Skeletal muscle satellite cell (primary cell): Measurements from ENCODE around the gene WWOX.

Experiments used
- H3K27me3 ChIP-seq: 2 replicates; pipeline ENCODE4 v1.7.0; 2013; ENCODE audit warnings: low read length; ENCODE audit not compliant: control insufficient read depth, insufficient read depth
- H3K36me3 ChIP-seq: 2 replicates; pipeline ENCODE4 v1.7.0; 2013; ENCODE audit warnings: mild to moderate bottlenecking, control low read depth, low read length; ENCODE audit not compliant: insufficient read depth
- H3K4me1 ChIP-seq: 2 replicates; pipeline ENCODE4 v1.7.0; 2013; ENCODE audit warnings: low read length; ENCODE audit not compliant: control insufficient read depth, insufficient read depth
- H3K4me2 ChIP-seq: 2 replicates; pipeline ENCODE4 v1.7.0; 2013; ENCODE audit warnings: mild to moderate bottlenecking, low read length
- H3K4me3 ChIP-seq: 2 replicates; pipeline ENCODE4 v1.7.0; 2013; ENCODE audit warnings: low read length
- H3K9ac ChIP-seq: 2 replicates; pipeline ENCODE4 v1.7.0; 2013; ENCODE audit warnings: mild to moderate bottlenecking, low read depth, low read length, moderate library complexity
- H3K9me3 ChIP-seq: replicated peaks from 2 replicates; pipeline ENCODE4 v1.7.0; 2013; ENCODE audit warnings: mild to moderate bottlenecking, control low read depth, low read length

Gene WWOX

GRCh38 chr16:78892951-78893733 lies 793.7 kb downstream of the WWOX start:
- no peak overlapping the region for H3K9ac ChIP-seq
- H3K36me3 ChIP-seq: no peaks in the 10 kb centered on the region
- H3K27me3 ChIP-seq: no peaks in the 10 kb centered on the region
- no peak overlapping the region for H3K4me3 ChIP-seq
- H3K9me3 ChIP-seq: peaks cover 3% of the 10 kb centered on the region
- H3K4me2 ChIP-seq: no peak overlapping the region
- no peaks in the 10 kb centered on the region for H3K4me1 ChIP-seq

- no peak overlapping the region for H3K9ac ChIP-seq
- peaks cover 3% of the 10 kb centered on the region for H3K9me3 ChIP-seq
- no peaks in the 10 kb centered on the region for H3K27me3 ChIP-seq
- no peak overlapping the region for H3K4me3 ChIP-seq
- H3K4me1 ChIP-seq: no peaks in the 10 kb centered on the region
- H3K4me2 ChIP-seq: no peak overlapping the region
- H3K36me3 ChIP-seq: no peaks in the 10 kb centered on the region
Observed at GRCh38 chr16:78894886-78895285, 795.4 kb downstream of the WWOX start.

GRCh38 chr16:78895681-78896080 lies 796.2 kb downstream of the WWOX start:
- H3K4me1 ChIP-seq: no peaks in the 10 kb centered on the region
- no peak overlapping the region for H3K4me2 ChIP-seq
- H3K4me3 ChIP-seq: no peak overlapping the region
- H3K36me3 ChIP-seq: no peaks in the 10 kb centered on the region
- H3K27me3 ChIP-seq: no peaks in the 10 kb centered on the region
- no peak overlapping the region for H3K9ac ChIP-seq
- H3K9me3 ChIP-seq: no peaks in the 10 kb centered on the region

DNA sequence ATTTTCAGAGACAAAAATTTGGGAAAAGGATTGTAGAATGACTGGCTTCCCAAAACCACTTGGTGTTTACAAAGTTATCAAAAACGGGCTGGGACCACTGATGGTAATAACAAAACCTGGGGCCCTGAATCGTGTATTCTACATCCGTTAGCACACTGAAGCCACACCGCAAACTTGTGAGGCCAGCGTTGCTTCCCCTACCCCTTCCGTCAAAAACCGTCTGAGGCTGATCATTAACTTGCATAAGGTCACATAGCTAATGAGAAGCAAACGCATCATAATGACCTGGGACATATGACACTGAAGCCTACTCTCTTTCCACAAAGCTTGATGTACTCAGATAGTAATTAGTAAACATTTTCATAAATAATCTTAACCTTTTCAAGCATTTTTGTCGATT lies 796.8 kb downstream of the WWOX start:
- Histone ChIP-seq H3K4me1 (no peaks in the 10 kb centered on the region), H3K4me2 (no peak overlapping the region), H3K27me3 (no peaks in the 10 kb centered on the region), H3K36me3 (no peaks in the 10 kb centered on the region), H3K9me3 (no peaks in the 10 kb centered on the region), H3K4me3 (no peak overlapping the region), H3K9ac (no peak overlapping the region)

DNA sequence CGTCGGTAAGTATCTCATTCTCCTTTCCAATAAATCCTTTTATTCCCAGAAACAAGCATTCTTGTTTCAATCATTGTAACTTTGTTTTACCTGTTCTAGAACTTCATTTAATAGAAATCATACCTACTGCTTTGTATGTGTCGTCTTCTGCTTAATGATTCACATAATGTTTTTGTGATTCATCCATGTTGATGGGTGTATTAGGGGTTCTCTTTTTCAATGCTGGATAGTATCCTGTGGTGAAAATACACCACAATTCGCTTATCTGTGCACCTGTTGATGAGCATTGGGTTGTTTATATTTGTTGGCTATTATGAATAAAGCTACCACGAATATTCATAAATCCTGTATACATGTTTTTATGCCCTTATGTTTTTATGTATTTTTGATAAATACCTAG lies 797.8 kb downstream of the WWOX start:
- H3K4me3 ChIP-seq: no peak overlapping the region
- no peaks in the 10 kb centered on the region for H3K4me1 ChIP-seq
- H3K9ac ChIP-seq: no peak overlapping the region
- H3K27me3 ChIP-seq: no peaks in the 10 kb centered on the region
- no peak overlapping the region for H3K4me2 ChIP-seq
- no peaks in the 10 kb centered on the region for H3K9me3 ChIP-seq
- H3K36me3 ChIP-seq: no peaks in the 10 kb centered on the region

DNA sequence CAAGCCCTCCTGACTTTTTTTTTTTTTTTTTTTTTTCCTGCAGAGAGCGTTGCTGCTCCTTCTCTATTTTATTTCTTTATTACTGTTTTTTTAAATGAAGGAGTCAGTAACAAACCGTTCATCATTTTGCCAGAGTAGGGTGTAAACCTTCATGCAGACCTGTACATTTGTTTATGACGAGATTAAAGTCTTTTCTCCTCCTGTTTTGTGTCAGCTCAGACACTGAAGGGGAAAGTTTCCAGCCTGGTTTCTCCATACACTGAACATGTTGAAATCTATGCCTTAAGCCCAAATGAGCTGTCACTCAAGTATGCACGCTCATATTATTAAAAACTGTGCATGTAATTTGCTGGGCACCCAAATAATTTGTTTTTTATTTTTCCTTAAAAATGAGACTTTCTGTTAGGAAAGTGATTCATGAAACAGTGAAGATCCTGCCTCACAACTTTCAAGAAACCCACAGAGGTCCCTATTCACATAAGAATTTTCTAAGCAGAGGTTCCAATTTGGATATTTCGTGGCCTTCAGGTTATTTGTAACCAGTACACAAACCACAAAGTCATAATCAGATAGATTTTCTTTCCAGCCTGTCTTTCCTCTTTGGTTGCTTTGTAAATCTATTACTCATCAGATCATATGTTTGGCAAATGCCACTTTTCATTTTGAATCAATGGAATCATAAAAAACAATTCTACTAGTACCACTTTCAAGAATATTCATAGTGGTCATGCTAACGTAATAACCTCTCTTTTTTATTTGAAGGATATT lies 800.8 kb downstream of the WWOX start:
- Histone ChIP-seq H3K9me3 (no peaks in the 10 kb centered on the region), H3K9ac (no peak overlapping the region), H3K4me3 (no peak overlapping the region), H3K27me3 (no peaks in the 10 kb centered on the region), H3K4me2 (no peak overlapping the region), H3K4me1 (no peaks in the 10 kb centered on the region), H3K36me3 (no peaks in the 10 kb centered on the region)

- Histone ChIP-seq H3K4me1 (no peaks in the 10 kb centered on the region), H3K27me3 (no peaks in the 10 kb centered on the region), H3K4me3 (no peak overlapping the region), H3K36me3 (no peaks in the 10 kb centered on the region), H3K9ac (no peak overlapping the region), H3K9me3 (no peaks in the 10 kb centered on the region), H3K4me2 (no peak overlapping the region)
Observed at GRCh38 chr16:78900966-78901365, 801.5 kb downstream of the WWOX start.

- H3K4me2 ChIP-seq: no peak overlapping the region
- no peak overlapping the region for H3K4me3 ChIP-seq
- no peaks in the 10 kb centered on the region for H3K4me1 ChIP-seq
- H3K9me3 ChIP-seq: no peaks in the 10 kb centered on the region
- H3K36me3 ChIP-seq: no peaks in the 10 kb centered on the region
- H3K9ac ChIP-seq: no peak overlapping the region
- no peaks in the 10 kb centered on the region for H3K27me3 ChIP-seq
Observed at GRCh38 chr16:78902321-78902720, 802.9 kb downstream of the WWOX start.

- no peaks in the 10 kb centered on the region for H3K9me3 ChIP-seq
Observed at GRCh38 chr16:78903237-78903636, 803.8 kb downstream of the WWOX start.

DNA sequence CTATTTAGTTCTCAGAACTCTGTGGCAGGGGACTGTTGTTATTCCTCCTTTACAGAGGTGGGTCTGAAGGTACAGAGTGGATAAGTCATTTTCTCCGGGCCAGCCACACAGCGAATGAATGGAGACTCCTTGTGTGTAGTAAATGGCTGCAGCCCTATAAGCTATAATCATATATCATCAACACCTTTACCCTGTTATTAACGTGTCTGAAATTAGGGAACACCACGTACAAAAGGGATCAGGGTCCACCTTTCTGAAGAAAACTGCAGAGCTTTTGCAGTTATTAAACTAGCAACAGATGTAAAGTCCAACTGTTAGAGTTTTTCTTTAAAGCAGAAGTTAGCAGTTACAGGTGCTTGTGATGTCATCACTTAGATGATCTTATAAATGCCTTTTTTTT lies 804.4 kb downstream of the WWOX start:
- Histone ChIP-seq H3K27me3 (no peaks in the 10 kb centered on the region), H3K9me3 (no peaks in the 10 kb centered on the region), H3K36me3 (no peaks in the 10 kb centered on the region), H3K4me3 (no peak overlapping the region), H3K4me1 (no peaks in the 10 kb centered on the region), H3K9ac (no peak overlapping the region), H3K4me2 (no peak overlapping the region)

More at GRCh38 chr16:78903237-78903636, 803.8 kb downstream of the WWOX start:
- no peaks in the 10 kb centered on the region for H3K27me3 ChIP-seq
- H3K9ac ChIP-seq: no peak overlapping the region
- H3K4me1 ChIP-seq: no peaks in the 10 kb centered on the region
- no peaks in the 10 kb centered on the region for H3K36me3 ChIP-seq
- H3K4me2 ChIP-seq: no peak overlapping the region
- no peak overlapping the region for H3K4me3 ChIP-seq

- Histone ChIP-seq H3K9ac (no peak overlapping the region), H3K4me3 (no peak overlapping the region), H3K4me1 (no peaks in the 10 kb centered on the region), H3K27me3 (no peaks in the 10 kb centered on the region), H3K9me3 (no peaks in the 10 kb centered on the region), H3K4me2 (no peak overlapping the region), H3K36me3 (no peaks in the 10 kb centered on the region)
Observed at GRCh38 chr16:78906135-78906534, 806.7 kb downstream of the WWOX start.

DNA sequence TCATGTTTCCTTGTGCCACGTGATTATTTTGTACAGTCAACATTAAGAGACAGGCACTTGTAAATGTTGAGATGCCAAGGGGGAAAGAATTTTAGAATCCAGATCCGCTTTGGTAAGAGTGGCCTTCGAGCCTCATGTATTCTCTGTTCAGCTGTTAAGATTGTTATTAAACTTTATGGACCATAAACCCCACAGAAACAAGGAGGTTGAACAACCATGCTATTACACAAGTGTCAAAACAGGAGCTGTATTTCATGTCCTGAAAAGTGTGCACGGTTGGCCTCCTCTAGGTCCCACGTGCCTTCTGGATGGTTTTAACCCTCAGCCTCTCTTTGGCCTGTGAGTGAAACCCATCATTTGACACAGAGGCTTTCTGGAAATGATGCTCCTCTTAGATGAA lies 809.8 kb downstream of the WWOX start:
- Histone ChIP-seq H3K9ac (no peak overlapping the region), H3K4me3 (no peak overlapping the region), H3K9me3 (peaks cover 3% of the 10 kb centered on the region), H3K4me2 (no peak overlapping the region), H3K27me3 (no peaks in the 10 kb centered on the region), H3K36me3 (no peaks in the 10 kb centered on the region), H3K4me1 (no peaks in the 10 kb centered on the region)
